ENCODE results near the gene KLHL20.
"Not testable (repeated sequence)": the region's sequence is repeated elsewhere in the genome, so short reads cannot be mapped to it uniquely, and the experiment has no call there.

Gene KLHL20

GRCh38 chr1:173714759-173715537 lies at the start of gene KLHL20:
TSS of gene KLHL20 (plus strand) at chr1:173714981. CDS start at chr1:173716044, 1,063 bp downstream.
- peak; percentile 73 for DNase-seq

GRCh38 chr1:173666646-173667045 lies 48.1 kb upstream of the KLHL20 start:
- DNase-seq: no peak

- DNase-seq: no peak
Measured at GRCh38 chr1:173669491-173669941, 45.3 kb upstream of the KLHL20 start, which contains the start of gene ANKRD45. TSS of gene ANKRD45 (minus strand) at chr1:173669851. CDS start at chr1:173659418, 10,433 bp downstream.

GRCh38 chr1:173674496-173674895 lies 40.3 kb upstream of the KLHL20 start:
- DNase-seq: not testable (repeated sequence)

GRCh38 chr1:173680152-173680551 lies 34.6 kb upstream of the KLHL20 start:
- not testable (repeated sequence) for DNase-seq

- no peak for DNase-seq
Measured at GRCh38 chr1:173682184-173682583, 32.6 kb upstream of the KLHL20 start.

- DNase-seq: not testable (repeated sequence)
Measured at GRCh38 chr1:173683838-173684237, 30.9 kb upstream of the KLHL20 start.

- DNase-seq: not testable (repeated sequence)
Measured at GRCh38 chr1:173685121-173685520, 29.7 kb upstream of the KLHL20 start.

- no peak for DNase-seq
Measured at GRCh38 chr1:173688300-173688699, 26.5 kb upstream of the KLHL20 start.

- no peak for DNase-seq
Measured at GRCh38 chr1:173693238-173693637, 21.5 kb upstream of the KLHL20 start.

- not testable (repeated sequence) for DNase-seq
Measured at GRCh38 chr1:173701299-173701698, 13.5 kb upstream of the KLHL20 start.

GRCh38 chr1:173702736-173703135 lies 12.0 kb upstream of the KLHL20 start:
- DNase-seq: no peak

- DNase-seq: no peak
Measured at GRCh38 chr1:173705117-173705516, 9.7 kb upstream of the KLHL20 start.

GRCh38 chr1:173708787-173709186 lies 6.0 kb upstream of the KLHL20 start:
- no peak for DNase-seq

GRCh38 chr1:173714441-173714758 lies 381 bp upstream of the KLHL20 start:
- no peak for DNase-seq

- no peak for DNase-seq
Measured at GRCh38 chr1:173715538-173715844, 710 bp downstream of the KLHL20 start.

- no peak for DNase-seq
Measured at GRCh38 chr1:173717238-173717637, 2.5 kb downstream of the KLHL20 start.

- not testable (repeated sequence) for DNase-seq
Measured at GRCh38 chr1:173731331-173731730, 16.6 kb downstream of the KLHL20 start.

- no peak for DNase-seq
Measured at GRCh38 chr1:173733912-173734311, 19.1 kb downstream of the KLHL20 start.

GRCh38 chr1:173736104-173736503 lies 21.3 kb downstream of the KLHL20 start:
- not testable (repeated sequence) for DNase-seq

- DNase-seq: no peak
Measured at GRCh38 chr1:173742203-173742886, 27.6 kb downstream of the KLHL20 start.

GRCh38 chr1:173744651-173745050 lies 29.9 kb downstream of the KLHL20 start:
- no peak for DNase-seq

- no peak for DNase-seq
Measured at GRCh38 chr1:173749137-173749536, 34.4 kb downstream of the KLHL20 start.

GRCh38 chr1:173753830-173754229 lies 39.0 kb downstream of the KLHL20 start:
- DNase-seq: no peak

All from stimulated activated CD4-positive, alpha-beta T cell treated with anti-CD3 and anti-CD28 coated beads, Interleukin-4, amount 100 ng/mL, for 1 hour (primary cell).